ENCODE data around the gene BICRA.
"Not testable (repeated sequence)": the region's sequence is repeated elsewhere in the genome, so short reads cannot be mapped to it uniquely, and the experiment has no call there.

The BICRA gene

DNA sequence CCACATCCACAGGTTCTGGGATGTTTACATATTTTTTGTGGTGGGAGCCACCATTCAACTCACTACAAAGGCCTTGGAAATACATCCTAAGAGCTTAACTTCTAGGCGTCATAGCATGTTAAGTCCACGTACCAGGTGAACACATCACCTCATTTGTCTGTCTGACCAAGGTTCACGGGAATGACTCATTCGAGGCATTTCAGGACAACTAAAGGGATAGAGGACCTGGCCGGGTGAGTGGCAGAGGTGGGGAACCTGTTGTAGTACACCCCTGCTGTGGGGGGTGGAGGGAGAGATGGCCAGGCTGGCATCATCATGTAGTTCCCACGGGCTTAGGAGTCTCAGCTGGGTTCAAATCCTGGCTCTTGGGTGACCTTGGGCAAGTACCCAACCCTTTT lies 51.5 kb downstream of the BICRA start:
- in situ Hi-C loops (cut with MboI; ENCODE audit: low sequenced_read_pairs), result no loop called here

DNA sequence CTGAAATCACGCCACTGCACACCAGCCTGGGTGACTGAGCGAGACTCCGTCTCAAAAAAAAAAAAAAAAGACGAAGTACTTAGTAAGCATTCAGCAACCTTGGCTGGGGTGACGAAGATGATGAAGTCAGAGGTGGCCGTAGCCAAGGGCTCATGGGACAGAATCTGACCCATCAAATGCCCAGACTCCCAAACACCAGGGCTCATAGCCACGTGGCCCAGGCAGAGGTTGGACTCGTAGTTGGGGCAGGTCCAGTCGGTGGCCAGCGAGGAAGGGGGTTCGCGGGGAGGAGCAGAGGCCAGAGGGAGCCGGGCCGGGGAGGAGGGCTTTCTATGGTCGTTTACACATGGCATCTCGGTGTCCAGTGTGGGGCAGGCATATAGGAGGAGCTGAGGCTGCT lies 52.2 kb downstream of the BICRA start:
- in situ Hi-C loops (cut with MboI; ENCODE audit: low sequenced_read_pairs), result no loop called here

DNA sequence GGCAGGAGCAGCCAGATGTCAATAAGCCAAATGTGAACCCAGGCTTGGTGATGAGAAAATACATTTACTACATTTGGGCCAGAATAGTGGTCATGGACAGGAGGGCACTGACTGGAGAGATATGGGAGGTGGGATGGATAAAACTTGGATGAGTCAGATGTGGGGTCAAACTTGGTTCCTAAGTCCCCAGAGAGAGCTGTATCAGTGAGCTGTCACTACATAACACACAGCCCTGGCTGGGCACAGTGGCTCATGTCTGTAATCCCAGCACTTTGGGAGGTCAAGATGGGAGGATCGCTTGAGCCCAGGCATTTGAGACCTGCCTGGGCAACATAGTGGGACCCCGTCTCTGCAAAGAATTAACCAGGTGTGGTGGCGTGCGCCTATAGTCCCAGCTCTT lies 52.7 kb downstream of the BICRA start:
- in situ Hi-C loops (cut with MboI; ENCODE audit: low sequenced_read_pairs), result no loop called here

DNA sequence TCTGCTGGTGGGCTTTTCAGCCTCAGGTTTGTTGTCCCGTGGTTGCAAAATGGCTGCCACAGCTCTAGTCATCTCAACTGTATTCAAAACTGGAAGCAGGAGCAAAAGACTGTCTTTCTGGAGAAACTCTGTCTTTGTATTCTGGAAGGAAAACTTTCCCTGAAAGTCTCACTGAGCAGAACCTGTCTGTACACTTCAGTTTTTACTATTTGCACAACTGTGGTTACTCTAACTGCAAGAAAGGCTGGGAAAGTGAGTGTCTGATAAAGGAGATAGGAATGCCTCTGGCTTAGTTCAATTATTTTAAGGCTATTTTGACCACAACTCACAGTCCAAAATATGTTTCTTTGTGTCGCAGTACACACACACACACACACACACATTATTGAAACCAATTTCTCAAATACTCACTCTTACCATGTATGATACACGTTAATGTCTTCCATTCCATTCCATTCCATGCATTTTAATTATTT lies 54.5 kb downstream of the BICRA start:
- in situ Hi-C loops (cut with MboI; ENCODE audit: low sequenced_read_pairs), result no loop called here

DNA sequence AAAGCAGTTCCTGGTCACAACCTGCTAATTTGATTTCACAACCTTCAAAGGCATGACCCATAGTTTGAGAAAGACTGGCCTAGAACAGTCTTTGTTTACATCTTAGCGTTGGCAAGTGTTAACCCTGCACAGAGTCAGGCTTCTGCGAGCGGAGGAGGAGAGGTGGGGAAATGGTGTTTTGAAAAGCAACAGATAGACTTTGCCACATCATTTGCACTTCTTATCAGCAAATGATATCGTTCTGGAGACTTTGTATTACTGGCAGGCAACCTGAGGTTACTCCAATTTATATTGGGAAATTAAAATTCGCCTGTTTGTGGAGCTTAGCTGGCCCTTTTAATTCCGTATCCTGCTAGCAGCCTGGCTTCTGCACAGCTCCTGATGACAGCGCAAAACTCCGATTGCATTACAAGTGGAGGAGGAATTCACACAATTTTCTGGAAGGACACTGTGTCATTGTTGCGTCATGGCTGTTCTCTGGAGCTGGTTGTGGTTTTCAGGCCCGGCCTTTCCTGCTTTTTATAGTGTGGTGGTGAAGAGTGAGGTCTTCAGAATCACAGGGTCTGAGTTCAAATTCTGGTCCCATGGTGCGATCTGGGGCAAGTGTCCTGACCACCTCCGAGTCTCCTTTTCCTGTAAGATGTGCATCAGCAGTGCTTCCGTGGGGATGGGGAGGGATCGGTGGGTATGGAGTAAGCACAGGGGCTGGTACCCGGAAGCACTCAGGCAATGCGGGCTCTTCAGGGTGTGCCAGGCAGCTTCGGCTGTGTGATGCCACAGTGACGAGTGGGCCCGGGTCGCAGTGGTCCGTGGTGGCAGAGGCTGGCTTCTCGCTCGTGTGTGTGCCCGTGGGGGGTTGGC lies 55.2 kb downstream of the BICRA start:
- in situ Hi-C loops (cut with MboI; ENCODE audit: low sequenced_read_pairs), result no loop called here

DNA sequence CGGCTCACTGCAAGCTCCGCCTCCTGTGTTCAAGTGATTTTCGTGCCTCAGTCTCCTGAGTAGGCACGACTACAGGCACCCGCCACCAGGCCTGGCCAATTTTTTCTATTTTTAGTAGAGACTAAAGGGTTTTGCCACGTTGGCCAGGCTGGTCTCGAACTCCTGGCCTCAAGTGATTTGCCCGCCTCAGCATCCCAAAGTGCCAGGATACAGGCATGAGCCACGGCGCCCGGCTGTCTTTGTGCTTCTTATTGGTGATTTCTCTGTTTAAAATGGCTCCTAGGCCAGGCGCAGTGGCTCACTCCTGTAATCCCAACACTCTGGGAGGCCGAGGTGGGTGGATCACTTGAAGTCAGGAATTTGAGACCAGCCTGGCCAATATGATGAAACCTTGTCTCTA lies 59.6 kb downstream of the BICRA start:
- in situ Hi-C loops (cut with MboI; ENCODE audit: low sequenced_read_pairs), result not testable (repeated sequence)

DNA sequence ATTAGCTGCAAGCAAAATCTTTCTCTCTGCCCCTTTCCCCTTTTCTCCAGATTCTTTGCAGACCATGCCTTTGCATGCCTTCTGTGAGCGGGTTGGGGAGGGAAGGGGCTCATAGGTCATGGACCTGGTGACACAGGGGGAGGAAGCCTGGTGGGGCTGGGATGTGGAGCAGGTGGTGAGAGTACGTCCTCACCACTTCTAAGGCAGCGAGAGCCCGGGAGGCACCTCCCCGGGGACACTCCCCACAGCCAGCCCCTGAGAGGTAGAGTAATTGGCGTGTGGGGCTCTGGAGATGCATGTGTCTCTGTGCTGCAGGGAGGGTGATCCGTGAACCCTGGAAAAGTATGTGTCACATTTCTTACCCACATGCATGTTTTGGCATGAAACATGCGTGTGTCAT lies 61.8 kb downstream of the BICRA start:
- in situ Hi-C loops (cut with MboI; ENCODE audit: low sequenced_read_pairs), result no loop called here

DNA sequence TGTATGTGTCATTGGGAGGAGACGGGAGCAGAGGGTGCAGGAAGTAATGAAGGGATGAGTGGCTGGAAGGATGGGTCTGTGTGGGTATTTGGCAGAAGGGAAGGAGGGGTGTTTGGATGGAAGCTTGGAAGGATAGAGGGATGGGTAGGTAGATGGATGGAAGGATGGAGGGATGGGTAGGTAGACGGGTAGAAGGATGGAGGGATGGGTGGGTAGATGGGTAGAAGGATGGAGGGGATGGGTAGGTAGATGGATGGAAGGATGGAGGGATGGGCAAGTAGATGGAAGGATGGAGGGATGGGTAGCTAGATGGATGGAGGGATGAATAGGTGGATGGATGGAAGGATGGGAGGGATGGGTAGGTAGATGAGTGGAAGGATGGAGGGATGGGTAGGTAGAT lies 62.6 kb downstream of the BICRA start:
- in situ Hi-C loops (cut with MboI; ENCODE audit: low sequenced_read_pairs), result no loop called here

DNA sequence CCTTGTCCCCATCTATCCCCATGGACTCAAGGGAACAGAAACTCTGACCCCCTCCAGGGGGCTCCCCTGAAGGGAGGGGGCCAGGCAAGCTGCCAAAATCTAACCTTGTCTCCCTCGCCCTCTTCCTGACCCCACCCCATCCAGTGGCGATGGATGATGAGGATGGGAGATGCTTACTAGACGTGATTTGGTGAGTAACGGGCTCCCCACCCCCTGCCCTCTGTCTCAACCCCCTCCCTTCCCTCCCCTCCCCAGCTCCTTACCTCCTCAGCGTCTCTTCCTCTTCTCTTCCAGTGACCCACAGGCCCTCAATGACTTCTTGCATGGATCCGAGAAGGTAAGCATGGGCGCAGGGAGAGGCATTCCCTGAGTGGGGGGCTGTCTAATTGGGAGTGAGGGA lies 64.5 kb downstream of the BICRA start:
- in situ Hi-C loops (cut with MboI; ENCODE audit: low sequenced_read_pairs), result no loop called here

DNA sequence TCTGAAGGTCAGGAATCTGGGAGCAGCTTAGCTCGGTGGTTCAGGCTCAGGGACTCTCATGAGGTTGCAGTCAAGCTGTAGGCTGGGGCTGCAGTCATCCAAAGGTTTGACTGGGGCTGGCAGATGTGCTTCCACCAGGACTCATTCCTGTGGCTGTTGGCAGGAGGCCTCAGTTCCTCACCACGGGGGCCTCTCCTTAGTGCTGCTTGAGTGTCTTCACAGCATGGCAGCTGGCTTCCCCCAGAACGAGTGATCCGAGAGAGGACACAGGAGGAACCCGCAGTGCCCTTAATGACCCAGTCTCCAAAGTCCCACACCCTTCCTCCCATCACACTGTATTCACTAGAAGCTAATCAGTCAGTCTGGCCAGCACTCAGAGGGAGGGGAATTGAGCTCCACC lies 65.6 kb downstream of the BICRA start:
- in situ Hi-C loops (cut with MboI; ENCODE audit: low sequenced_read_pairs), result no loop called here

DNA sequence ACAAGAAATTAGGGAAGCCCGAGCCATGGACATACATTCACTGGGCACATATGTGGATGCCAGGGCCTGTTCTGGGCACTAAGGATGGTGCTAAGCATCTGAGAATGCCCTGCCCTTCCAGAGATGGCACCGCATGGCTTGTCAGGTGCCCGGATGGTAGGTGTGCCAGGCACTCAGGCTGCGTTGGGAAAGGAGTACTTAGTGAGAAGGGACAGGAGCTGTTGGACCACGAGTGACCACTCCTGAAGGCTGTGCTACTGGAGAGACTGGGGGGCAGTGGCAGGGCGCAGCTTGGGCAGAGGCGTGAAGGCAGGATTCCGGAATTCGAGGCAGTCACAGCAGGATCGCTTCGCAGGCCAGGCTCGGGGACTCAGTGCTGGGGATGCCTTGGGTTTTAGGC lies 66.3 kb downstream of the BICRA start:
- in situ Hi-C loops (cut with MboI; ENCODE audit: low sequenced_read_pairs), result no loop called here

DNA sequence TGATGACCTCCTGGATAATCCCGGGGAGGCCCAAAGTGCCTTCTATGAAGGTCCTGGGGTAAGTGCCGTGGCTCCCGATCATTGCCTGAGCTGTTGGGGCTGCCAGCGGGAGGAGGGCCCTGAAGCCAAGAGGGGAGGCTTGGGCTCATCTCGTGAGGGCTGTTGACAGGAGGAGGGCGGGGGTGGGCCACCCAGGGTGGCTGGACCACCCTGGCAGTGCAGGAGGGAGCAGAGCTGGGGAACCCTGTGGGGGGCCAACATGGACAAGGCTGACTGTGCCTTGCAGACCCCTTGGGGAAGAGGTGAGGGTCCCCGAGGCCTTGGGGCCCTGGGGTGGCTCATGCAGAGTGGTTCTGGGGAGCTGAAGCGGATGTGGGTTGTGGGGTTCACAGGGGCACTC lies 66.9 kb downstream of the BICRA start:
- in situ Hi-C loops (cut with MboI; ENCODE audit: low sequenced_read_pairs), result no loop called here

DNA sequence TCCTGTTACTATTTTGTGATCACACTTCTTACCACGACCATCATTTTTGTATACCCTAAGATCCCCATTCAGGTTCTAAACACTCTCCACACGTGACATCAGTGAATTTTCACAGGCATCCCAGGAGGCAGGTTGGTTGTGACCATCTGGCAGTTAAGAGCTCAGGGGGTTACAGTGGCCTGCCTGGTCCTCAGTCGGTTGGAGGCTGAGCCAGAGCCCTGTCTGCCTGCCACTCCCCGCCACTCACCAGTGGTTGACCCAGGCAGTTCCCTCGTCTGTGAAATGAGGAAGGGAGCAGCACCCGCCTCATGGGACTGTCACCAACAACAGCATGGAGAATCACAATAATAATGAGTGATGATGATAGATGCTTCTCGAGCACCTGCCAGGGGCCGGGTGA lies 67.9 kb downstream of the BICRA start:
- in situ Hi-C loops (cut with MboI; ENCODE audit: low sequenced_read_pairs), result no loop called here

DNA sequence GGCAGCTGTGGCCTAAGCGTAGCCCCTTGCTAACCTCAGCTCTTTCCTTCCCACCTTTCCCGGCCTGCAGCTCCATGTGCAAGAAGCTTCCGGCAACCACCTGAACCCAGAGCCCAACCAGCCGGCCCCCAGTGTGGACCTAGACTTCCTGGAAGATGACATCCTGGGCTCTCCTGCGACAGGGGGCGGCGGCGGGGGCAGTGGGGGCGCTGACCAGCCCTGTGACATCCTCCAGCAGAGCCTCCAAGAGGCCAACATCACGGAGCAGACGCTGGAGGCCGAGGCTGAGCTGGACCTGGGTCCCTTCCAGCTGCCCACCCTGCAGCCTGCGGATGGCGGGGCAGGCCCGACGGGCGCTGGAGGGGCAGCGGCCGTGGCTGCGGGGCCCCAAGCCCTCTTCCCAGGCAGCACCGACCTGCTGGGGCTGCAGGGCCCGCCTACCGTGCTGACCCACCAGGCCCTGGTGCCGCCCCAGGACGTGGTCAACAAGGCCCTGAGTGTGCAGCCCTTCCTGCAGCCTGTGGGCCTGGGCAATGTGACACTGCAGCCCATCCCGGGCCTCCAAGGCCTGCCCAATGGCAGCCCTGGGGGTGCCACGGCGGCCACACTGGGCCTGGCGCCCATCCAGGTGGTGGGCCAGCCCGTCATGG lies 70.4 kb downstream of the BICRA start:
- in situ Hi-C loops (cut with MboI; ENCODE audit: low sequenced_read_pairs), result no loop called here

DNA sequence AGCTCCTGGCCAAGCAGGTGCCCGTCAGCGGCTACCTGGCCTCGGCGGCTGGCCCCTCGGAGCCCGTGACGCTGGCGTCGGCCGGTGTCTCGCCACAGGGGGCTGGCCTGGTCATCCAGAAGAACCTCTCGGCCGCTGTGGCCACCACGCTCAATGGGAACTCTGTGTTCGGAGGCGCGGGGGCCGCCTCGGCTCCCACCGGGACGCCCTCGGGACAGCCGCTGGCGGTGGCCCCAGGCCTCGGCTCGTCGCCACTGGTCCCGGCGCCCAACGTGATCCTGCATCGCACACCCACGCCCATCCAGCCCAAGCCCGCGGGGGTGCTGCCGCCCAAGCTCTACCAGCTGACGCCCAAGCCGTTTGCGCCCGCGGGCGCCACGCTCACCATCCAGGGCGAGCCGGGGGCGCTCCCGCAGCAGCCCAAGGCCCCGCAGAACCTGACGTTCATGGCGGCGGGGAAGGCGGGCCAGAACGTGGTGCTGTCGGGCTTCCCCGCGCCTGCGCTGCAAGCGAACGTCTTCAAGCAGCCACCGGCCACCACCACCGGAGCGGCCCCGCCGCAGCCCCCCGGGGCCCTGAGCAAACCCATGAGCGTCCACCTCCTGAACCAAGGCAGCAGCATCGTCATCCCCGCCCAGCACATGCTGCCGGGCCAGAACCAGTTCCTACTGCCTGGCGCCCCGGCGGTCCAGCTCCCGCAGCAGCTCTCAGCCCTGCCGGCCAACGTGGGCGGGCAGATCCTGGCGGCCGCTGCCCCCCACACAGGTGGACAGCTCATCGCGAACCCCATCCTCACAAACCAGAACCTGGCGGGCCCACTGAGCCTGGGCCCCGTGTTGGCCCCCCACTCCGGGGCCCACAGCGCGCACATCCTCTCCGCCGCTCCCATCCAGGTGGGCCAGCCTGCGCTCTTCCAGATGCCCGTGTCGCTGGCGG lies 71.3 kb downstream of the BICRA start:
- in situ Hi-C loops (cut with MboI; ENCODE audit: low sequenced_read_pairs), result no loop called here

DNA sequence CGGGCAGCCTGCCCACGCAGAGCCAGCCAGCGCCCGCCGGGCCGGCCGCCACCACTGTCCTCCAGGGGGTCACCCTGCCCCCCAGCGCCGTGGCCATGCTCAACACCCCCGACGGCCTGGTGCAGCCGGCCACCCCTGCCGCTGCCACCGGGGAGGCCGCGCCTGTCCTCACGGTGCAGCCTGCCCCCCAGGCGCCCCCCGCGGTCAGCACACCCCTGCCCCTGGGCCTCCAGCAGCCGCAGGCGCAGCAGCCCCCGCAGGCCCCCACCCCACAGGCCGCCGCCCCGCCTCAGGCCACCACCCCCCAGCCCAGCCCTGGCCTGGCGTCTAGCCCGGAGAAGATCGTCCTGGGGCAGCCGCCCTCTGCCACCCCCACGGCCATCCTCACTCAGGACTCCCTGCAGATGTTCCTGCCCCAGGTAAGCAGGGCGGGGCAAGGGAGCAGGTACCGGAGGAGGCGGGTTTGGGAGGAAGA lies 72.0 kb downstream of the BICRA start:
- in situ Hi-C loops (cut with MboI; ENCODE audit: low sequenced_read_pairs), result no loop called here

DNA sequence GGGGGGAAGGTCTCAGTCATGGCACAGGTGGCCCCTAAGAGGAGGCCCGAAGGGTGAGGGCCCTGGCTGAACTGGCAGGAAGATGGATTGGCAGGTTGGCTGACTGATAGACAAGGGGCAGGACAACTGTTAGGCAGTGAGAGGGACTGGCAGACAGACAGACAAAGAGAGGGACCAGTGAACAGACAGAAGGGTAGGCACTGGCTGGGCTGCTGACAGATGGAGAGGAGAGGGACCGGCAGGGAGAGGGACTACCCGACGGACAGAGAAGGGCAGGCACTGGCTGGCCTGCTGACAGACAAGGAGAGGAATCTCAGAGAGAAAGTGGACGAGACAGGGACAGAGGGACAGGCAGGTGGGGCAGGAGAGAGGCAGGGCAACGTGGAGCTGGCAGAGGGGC lies 72.5 kb downstream of the BICRA start:
- in situ Hi-C loops (cut with MboI; ENCODE audit: low sequenced_read_pairs), result no loop called here

DNA sequence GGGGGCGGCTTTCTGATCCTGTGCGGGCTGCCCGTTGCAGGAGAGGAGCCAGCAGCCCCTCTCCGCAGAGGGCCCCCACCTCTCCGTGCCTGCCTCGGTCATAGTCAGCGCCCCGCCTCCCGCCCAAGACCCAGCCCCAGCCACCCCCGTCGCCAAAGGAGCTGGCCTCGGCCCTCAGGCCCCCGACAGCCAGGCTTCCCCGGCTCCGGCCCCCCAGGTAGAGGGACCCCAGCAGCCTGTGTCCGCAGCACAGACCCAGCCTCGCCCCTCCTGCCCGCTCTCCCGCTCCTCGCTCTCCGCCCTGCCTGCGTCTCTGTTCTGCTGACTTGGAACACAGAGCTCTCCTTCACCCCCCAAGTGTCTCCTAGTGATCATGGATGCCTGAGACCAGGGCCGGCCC lies 73.0 kb downstream of the BICRA start:
- in situ Hi-C loops (cut with MboI; ENCODE audit: low sequenced_read_pairs), result no loop called here

DNA sequence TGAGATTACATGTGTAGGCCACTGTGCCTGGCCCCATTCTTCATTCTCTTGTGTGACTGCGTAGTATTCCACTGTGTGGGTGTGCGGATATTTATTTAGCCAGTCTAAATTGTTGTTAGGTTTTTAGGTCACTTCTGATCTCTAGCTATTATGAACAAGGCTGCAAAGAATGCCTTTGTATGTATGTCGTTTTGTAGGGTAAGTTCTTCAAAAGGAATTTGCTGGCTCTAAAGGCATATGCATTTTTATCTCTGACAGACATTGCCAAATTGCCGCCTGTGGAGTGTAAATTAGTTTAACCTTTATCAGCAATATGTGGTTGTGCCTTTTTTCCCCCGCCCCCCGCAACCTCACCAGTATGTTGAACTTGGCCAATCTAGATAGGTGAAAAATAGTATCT lies 74.0 kb downstream of the BICRA start:
- in situ Hi-C loops (cut with MboI; ENCODE audit: low sequenced_read_pairs), result no loop called here

DNA sequence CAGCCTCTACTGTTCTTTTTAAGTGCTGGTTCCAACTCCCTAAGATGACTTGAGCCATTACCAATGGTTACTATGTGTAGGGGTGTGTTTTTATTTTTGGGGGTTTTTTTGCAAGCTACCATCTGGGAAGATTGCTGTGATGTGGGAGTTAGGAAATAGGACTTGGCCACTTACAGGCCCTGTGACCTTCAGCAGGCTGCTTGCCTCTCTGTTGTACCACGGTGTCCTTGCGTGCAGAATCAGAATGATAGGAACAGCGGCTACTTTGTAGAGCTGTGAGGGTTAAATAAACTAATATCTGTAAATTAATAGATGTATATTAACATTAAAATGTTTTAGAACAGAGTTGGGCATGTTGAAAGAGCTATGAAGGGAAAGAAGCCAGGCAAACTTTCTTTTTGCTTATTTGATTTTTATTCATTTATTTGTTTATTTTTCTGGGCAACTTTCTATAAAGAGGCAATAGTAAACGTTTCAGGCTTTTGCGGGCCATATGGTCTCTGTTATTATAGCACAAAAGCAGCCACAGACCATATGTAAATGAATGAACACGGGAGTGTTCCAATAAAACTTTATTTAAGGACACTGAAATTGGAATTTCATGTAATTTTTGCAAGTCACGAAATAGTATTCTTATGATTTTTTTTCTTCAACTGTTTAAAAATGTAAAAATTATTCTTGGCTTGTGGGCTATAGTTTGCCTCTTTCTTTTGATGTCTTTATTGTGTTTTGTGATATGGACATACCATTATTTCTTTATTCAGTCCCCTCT lies 77.9 kb downstream of the BICRA start:
- in situ Hi-C loops (cut with MboI; ENCODE audit: low sequenced_read_pairs), result no loop called here

DNA sequence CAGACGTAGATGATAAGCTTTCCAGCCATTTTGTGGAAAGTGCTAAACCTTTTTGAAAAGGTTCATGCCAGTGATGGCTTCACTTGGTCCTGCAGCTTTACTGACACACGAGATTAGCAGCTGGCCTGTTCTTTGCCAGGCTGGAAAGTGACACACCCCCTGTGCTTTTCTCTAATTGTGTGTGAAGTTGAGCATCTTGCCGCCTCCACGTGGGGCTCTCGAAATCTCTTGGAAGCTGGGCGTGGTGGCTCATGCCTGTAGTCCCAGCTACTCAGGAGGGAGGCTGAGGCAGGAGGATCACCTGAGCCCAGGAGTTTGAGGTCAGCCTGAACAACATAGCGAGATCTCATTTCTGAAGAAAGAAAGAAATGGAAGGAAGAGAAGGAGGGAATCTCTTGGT lies 79.0 kb downstream of the BICRA start:
- in situ Hi-C loops (cut with MboI; ENCODE audit: low sequenced_read_pairs), result no loop called here
